AG09319 (cell line): Measurements from ENCODE around the gene LUC7L2.
"Not testable (repeated sequence)": the region's sequence is repeated elsewhere in the genome, so short reads cannot be mapped to it uniquely, and the experiment has no call there.

Source experiments
- DNase-seq: peaks from one replicate; pipeline ENCODE4 v3.0.0-alpha.2; 2010; ENCODE audit warnings: low read depth; ENCODE audit errors: extremely low read depth
- TF ChIP-seq, protein P1 (sequence below): IDR thresholded peaks from 2 replicates; pipeline ENCODE4 v1.5.1; 2011; ENCODE audit warnings: low read depth, mild to moderate bottlenecking, inconsistent platforms, low read length, moderate library complexity

The LUC7L2 gene

DNA sequence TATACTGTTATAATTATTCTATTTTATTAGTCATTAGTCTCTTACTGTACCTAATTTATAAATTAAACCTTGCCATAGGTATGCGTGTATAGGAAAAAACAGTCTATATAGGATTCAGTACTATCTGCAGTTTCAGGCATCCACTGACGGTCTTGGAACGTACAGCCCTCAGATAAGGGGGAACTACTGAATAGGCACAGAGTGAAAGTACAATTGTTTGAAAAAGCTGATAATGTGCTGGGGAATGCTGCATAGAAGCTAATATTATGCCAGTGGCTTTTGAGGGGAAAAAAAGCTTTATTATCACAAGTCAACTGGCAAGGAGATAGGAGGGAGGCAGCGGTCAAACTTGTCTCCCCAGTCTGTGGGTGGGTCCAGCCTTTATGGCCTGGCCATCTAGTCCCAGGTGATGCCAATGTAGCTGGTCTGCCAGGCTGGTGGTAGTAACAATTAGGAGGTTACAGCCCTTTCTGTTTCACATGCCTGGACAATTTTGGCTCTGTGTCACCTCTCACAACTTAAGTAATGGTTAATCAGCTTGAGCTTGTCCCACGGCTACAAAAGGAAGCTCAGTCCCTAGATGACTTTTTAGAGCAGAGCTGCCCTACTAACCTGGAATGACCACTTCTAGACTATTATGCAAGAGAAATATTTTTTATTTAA, 26.9 kb upstream of the LUC7L2 start:
- TF ChIP-seq, protein P1, sequence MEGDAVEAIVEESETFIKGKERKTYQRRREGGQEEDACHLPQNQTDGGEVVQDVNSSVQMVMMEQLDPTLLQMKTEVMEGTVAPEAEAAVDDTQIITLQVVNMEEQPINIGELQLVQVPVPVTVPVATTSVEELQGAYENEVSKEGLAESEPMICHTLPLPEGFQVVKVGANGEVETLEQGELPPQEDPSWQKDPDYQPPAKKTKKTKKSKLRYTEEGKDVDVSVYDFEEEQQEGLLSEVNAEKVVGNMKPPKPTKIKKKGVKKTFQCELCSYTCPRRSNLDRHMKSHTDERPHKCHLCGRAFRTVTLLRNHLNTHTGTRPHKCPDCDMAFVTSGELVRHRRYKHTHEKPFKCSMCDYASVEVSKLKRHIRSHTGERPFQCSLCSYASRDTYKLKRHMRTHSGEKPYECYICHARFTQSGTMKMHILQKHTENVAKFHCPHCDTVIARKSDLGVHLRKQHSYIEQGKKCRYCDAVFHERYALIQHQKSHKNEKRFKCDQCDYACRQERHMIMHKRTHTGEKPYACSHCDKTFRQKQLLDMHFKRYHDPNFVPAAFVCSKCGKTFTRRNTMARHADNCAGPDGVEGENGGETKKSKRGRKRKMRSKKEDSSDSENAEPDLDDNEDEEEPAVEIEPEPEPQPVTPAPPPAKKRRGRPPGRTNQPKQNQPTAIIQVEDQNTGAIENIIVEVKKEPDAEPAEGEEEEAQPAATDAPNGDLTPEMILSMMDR: no peak
- no peak for DNase-seq

DNA sequence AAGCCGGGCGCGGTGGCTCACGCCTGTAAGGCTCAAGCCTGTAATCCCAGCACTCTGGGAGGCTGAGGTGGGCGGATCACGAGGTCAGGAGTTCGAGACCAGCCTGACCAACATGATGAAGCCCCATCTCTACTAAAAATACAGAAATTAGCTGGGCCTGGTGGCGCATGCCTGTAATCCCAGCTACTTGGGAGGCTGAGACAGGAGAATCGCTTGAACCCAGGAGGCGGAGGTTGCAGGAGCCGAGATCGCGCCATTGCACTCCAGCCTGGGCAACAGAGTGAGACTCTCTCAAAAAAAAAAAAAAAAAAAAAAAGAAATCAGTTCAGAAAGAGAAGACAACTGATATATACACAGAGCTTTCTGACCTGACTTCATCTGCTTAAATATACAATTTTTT, 26.3 kb upstream of the LUC7L2 start:
- not testable (repeated sequence) for DNase-seq

DNA sequence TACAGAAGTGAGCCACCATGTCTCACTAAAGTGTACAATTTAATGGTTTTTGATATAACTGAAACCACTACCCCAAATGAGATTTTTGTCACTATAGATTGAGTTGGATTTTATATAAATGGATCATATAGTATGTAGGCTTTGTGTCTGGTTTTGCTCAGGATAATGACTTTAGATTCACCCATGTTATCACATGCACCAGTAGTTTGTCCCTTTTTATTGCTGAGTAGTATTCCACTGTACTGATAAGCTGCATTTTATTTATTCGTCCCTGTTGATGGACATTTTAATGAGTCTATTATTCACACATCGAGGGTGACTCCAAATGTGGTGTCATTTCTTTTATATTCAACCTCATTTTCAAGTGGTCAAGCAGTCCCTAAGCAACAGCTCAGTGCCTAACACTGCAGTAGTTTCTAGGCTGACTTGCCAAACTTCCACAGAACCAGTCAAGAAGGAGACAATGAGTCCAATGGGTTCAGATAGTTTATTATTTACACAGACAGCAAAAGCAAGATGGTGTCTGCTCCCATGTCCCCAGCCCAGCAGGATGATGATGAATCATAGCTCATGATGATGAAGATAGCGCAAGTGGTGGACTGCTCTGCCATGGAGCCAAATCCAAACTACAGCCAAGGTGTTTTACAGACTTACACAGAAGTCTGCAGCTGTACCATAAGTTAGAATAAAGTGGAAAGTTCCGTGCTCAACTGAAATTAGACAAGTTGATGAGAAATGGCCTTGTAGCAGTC, 25.1 kb upstream of the LUC7L2 start:
- TF ChIP-seq, protein P1: no peak
- no peak for DNase-seq

DNA sequence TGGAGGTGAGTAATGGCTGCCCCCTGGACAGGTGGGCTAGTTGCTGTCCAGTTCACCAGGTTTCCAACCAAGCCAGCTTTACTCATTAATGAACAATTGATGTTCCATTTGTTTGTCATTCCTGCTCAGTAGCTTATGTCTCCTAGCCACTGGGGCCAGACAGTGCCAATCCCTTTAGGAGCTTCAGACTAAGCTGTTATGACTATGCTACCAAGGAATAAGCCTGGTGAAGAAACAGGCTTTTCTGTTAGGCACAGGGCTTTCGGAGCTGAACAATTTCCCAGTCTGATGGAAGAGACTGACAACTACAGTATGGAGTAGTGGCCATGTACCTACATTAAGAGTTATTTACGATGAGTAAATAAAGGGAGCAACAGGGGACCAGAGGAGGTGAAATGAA, 20.7 kb upstream of the LUC7L2 start:
- TF ChIP-seq, protein P1: no peak
- DNase-seq: no peak

DNA sequence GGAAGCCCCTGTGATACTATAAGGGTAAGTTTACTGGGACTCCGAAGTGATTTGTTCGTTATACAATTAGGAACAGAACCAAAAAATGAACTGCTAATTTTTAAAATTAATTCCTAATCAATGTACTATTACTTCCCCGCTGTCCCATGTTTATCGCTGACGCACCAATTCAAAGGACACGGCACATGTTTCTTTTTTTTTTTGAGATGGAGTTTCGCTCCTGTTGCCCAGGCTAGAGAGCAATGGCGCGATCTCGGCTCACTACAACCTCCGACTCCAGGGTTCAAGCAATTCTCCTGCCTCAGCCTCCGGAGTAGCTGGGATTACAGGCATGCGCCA, 20.0 kb upstream of the LUC7L2 start:
- DNase-seq: no peak
- TF ChIP-seq, protein P1: no peak

DNA sequence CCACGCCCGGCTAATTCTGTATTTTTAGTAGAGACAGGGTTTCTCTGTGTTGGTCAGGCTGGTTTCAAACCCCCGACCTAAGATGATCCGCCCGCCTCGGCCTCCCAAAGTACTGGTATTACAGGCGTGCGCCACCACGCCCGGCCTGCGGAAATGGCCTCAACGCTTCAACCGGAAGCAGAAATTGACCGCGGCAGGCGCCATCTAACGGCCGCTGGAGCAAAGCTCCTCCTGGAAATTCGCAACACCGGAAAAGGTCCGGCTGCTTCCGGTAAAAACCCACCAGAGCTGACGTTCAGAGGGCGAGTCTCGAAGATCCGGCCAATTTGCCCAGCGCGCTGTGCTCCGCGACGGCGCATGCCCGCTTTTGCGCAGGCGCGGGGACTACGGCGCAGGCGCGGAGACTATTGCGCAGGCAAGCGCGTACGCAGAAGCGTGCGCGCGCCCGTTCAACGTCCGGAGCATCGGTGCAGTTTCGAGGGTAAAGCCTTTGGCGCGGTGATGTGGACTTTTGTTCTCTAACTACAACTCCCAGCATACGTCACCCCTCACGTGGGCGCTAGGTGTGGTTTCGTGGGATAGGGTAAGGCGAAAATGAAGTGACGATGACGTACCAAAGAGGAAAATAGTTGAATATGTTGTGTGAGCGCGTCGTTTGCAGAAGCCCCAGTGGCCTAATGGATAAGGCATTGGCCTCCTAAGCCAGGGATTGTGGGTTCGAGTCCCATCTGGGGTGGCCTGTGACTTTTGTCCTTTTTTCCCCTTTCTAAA, 19.5 kb upstream of the LUC7L2 start:
- TF ChIP-seq, protein P1: peak; percentile 84
- peak; percentile 99 for DNase-seq

DNA sequence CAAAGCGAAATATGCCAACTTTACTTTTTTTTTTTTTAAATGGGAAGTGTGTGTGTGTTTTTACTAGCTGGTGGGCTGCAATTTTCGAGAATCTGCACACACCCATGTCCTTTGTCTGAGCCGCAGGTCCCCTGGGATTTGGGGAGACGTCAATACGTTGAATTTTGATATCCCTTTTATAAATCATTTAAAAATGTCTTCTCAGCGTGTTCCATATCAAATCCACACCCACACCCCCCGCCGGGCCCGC, 19.0 kb upstream of the LUC7L2 start:
- TF ChIP-seq, protein P1: no peak
- no peak for DNase-seq
